Fibroblast of skin of left quadriceps (primary cell): ENCODE results near the gene APOO.
A peak's percentile ranks its signal among the peaks of the same experiment; 100 is the strongest.

Experiments used
- DNase-seq, 2 experiments: peaks; one replicate each; pipeline ENCODE4 v3.0.0-alpha.2; 2013; ENCODE audit warnings: low read depth in 2 of 2

Gene APOO

GRCh38 chrX:23907498-23908218 is at the start of gene APOO, which contains the start of gene CXorf58:
TSS of gene APOO (minus strand) at chrX:23907938. CDS start at chrX:23907702, 236 bp downstream.
TSS of gene CXorf58 (plus strand) at chrX:23908006. CDS start at chrX:23910303, 2,297 bp downstream.
- DNase-seq, result peak; percentile 77 to 80

GRCh38 chrX:23954396-23954795 is 46.7 kb upstream of the APOO start:
- no peak for DNase-seq

- DNase-seq, result no peak
Measured at GRCh38 chrX:23953908-23954269, 46.2 kb upstream of the APOO start.

- DNase-seq, result no peak
Measured at GRCh38 chrX:23952984-23953907, 45.5 kb upstream of the APOO start.

- no peak for DNase-seq
Measured at GRCh38 chrX:23952391-23952790, 44.7 kb upstream of the APOO start.

- DNase-seq, result no peak
Measured at GRCh38 chrX:23945206-23945605, 37.5 kb upstream of the APOO start.

GRCh38 chrX:23944234-23944633 is 36.5 kb upstream of the APOO start:
- DNase-seq, result no peak

- no peak for DNase-seq
Measured at GRCh38 chrX:23939203-23939602, 31.5 kb upstream of the APOO start.

- no peak for DNase-seq
Measured at GRCh38 chrX:23938690-23939089, 31.0 kb upstream of the APOO start.

GRCh38 chrX:23937100-23937499 is 29.4 kb upstream of the APOO start:
- no peak for DNase-seq

- DNase-seq, result no peak
Measured at GRCh38 chrX:23936180-23936579, 28.4 kb upstream of the APOO start.

- DNase-seq, result no peak
Measured at GRCh38 chrX:23935106-23935505, 27.4 kb upstream of the APOO start.

- no peak for DNase-seq
Measured at GRCh38 chrX:23932046-23932445, 24.3 kb upstream of the APOO start.

- no peak for DNase-seq
Measured at GRCh38 chrX:23930894-23931604, 23.3 kb upstream of the APOO start.

GRCh38 chrX:23926015-23926414 is 18.3 kb upstream of the APOO start:
- no peak for DNase-seq

GRCh38 chrX:23919706-23920320 is 12.1 kb upstream of the APOO start:
- no peak for DNase-seq

- DNase-seq, result no peak
Measured at GRCh38 chrX:23919148-23919547, 11.4 kb upstream of the APOO start.

- DNase-seq, result no peak
Measured at GRCh38 chrX:23911126-23911835, 3.5 kb upstream of the APOO start.

GRCh38 chrX:23908219-23909004 is 674 bp upstream of the APOO start:
- DNase-seq, result no peak

- DNase-seq, result no peak
Measured at GRCh38 chrX:23907111-23907497, 634 bp downstream of the APOO start.
